HG02852 (cell line): Measurements from ENCODE around the gene FAM216A.
"Not testable (repeated sequence)": the region's sequence is repeated elsewhere in the genome, so short reads cannot be mapped to it uniquely, and the experiment has no call there.

ENCODE experiments used
- ATAC-seq: cut with Tn5 transposase; IDR thresholded peaks from one replicate; pipeline ENCODE4 v1.9.1; 2021; ENCODE audit warnings: mild to moderate bottlenecking, moderate library complexity; ENCODE audit not compliant: unreplicated experiment

FAM216A gene

DNA sequence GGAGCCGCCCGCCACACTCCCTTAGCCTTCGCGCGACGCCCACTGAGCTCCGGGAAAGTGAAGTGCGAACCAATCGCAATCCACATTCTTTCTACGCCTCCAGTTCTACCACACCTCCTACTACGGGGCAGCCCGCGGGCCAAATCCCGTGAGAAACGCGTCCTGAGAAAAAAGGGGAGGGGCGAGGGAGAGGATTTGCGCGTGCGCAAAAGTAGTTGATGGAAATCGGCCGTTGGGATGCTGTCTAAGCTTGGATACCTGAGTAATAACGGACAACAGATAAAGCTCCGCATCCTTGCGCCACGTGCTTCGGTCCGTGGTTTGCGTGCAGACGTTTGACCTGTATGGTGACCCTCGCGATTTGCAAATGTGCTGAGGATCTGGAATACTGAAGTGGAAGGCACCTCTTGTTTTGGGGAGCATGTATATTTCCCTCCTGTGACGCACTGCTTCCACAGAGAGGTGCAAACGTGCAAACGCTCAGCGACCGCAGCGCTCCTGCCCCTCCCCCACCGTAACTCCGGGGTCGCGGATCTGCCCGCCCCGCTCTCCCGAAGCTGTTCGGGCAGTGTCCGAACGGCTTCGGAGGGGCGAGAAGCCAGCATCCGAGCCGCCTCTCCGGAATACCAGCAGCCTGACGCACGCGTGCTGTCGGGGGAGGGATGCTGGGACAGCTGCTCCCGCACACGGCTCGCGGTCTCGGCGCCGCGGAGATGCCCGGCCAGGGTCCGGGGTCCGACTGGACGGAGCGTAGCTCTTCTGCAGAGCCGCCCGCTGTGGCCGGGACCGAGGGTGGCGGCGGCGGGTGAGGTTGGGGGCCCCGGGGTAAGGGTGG, at the start of gene FAM216A, which contains the start of gene GPN3:
TSS of gene FAM216A (plus strand) at position 632 of the 835 bp plus-strand sequence. CDS start at position 663, 31 bp downstream.
TSS of gene GPN3 (minus strand) at position 44 of the 835 bp plus-strand sequence. CDS start 54 bp downstream, outside the sequence.
- peak; percentile 74 for ATAC-seq

GRCh38 chr12:110420644-110421043, 48.0 kb upstream of the FAM216A start:
- ATAC-seq = not testable (repeated sequence)

DNA sequence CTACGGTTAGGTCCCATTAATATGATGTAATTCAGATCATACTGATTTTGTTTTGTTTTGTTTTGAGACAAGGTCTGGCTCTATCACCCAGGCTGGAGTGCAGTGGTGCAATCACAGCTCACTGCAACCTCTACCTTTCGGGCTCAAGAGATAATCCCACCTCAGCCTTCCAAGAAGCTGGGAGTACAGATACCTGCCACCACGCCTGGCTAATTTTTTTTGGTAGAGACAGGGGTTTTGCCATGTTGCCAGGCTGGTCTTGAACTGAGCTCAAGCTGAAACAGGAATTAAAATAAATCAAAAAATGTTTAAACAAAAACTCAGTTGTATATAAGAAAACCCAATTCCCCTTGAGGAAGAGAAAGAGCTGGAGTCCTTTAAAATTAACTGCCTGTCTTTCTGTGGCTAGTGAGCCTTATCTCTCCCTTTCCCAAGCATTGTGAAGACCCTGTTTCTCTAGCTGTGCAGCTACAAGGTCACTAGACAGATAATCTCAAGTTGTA, 47.4 kb upstream of the FAM216A start:
- no peak for ATAC-seq

DNA sequence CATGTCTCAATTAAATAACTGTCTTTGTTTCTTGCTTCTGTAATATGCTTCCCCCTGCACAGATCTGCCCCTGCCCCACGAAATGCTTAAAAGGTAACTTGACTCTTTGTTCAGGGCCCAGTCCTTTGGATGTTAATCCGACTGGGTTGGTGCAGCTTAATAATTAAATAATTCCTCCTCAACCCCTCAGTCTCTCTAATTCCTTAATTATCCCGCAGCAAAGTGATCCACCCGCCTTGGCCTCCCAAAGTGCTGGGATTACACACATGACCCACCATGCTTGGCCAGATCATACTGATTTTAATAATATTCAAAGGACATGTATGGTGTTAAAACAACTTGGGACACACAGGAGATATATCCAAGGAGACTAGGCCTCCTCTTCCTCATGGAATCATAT, 46.9 kb upstream of the FAM216A start:
- no peak for ATAC-seq

DNA sequence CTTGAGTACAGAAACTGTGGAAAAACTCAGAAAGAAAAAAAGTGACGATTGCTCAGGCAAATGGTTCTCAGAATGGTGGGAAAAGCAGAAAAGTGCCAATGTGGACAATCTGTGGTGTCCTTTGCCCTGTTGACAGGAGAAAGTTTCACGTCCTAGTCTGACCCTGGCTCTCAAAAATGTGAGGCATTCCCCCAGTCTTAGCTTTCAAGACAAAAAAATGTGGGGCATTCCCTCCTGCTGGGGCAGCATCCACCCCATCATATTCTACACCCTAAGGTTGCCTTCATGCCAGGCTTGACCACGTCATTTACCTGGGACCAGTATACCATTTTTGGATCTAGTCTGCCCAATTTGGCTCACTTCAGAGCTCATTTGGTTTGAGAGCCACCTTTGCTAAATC, 44.4 kb upstream of the FAM216A start:
- ATAC-seq = no peak

GRCh38 chr12:110426406-110426805, 42.2 kb upstream of the FAM216A start:
- no peak for ATAC-seq

DNA sequence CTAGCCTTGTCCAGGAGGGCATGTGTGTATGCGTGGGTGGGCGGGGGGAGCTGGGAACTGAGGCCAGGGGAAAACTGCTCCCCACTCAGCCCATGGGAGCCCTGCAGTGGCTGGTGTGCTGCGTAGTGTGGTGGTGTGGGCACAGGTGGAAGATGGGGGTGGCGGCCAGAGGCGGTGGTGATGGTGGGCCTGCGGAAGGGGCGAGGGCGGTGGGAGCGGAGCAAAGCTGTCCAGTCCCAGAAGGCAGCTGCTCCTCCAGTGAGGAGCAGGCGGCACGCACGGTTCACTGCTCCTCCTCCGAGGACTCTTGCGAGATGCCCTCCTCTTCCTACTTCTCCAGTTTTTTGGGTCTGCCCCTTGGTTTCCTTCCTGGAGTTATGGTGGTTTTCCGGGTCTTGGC, 39.0 kb upstream of the FAM216A start:
- ATAC-seq = not testable (repeated sequence)

GRCh38 chr12:110431957-110432587, 36.6 kb upstream of the FAM216A start:
- ATAC-seq = no peak

GRCh38 chr12:110436231-110436630, 32.4 kb upstream of the FAM216A start:
- no peak for ATAC-seq

DNA sequence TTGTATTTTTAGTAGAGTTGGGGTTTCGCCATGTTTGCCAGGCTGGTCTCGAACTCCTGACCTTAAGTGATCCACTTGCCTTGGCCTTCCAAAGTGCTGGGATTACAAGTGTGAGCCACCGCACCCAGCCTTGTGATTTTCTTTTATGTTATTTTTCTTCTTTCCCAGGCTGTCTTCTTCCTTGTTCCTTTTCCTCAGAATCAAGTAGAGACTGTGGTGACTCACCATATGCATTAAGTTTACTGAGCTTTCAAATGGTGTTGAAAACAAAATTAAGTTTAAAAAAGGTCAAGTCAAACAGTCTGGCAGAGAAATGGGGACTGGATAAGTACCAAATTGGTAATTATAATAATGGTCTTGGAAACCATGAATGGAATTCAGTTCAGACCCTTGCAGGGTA, 24.2 kb upstream of the FAM216A start:
- ATAC-seq = no peak

DNA sequence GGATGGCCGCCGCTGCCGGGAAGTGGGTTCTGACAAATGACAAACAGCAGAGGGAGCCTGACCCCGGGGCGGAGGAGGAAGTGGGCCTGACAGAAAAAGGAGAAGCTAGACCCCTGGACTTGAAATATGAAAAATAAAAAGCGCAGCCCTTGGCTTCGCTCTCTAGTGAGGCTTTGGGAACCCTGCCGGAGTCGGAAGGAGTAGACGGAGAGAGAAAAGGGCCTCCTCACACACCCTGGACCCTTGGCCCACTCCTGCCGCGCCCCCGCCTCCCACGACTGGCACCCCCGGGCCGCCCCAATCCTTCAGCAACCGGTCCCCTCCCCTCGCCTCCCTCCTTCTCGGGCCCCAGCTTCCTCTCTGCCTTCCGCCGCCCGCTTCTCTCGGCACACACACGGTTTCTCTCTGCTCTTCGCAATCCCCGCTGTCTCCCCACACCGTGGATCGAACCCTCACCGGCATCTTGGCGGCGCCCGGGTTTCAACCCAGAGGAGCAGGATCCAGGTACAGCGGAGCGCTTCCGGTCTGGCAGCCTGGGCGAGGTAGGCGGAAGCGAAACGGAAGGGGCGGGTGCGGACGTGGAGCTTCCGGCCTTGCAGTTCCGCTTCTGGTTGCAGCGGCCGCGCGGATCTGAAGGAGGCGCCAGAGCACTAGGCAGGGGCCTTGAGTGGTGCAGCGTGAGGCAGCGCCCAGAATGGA, 18.7 kb upstream of the FAM216A start, which contains the start of gene ARPC3:
TSS of gene ARPC3 (minus strand) at position 539 of the 699 bp plus-strand sequence. CDS start at position 462, 77 bp downstream.
- peak; percentile 88 for ATAC-seq

DNA sequence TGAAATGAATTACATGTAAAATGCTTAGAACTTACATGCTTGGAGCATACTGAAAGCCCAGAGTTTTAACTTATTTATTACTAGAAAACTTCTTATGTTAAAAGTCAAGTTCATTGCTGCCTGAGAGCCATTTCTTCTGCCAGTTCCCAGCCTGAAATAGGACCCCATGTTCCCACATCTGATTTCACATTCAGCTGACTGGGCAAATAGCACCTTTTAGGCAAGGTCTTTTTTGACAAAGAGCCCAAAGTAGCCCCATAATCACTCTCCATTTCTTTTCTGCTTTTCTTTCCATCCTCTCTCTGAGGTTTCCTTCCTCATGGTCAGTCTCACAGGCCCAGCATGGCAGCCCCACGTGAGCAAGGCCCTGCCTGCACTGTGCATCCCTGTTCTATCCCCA, 17.4 kb upstream of the FAM216A start:
- ATAC-seq = no peak

DNA sequence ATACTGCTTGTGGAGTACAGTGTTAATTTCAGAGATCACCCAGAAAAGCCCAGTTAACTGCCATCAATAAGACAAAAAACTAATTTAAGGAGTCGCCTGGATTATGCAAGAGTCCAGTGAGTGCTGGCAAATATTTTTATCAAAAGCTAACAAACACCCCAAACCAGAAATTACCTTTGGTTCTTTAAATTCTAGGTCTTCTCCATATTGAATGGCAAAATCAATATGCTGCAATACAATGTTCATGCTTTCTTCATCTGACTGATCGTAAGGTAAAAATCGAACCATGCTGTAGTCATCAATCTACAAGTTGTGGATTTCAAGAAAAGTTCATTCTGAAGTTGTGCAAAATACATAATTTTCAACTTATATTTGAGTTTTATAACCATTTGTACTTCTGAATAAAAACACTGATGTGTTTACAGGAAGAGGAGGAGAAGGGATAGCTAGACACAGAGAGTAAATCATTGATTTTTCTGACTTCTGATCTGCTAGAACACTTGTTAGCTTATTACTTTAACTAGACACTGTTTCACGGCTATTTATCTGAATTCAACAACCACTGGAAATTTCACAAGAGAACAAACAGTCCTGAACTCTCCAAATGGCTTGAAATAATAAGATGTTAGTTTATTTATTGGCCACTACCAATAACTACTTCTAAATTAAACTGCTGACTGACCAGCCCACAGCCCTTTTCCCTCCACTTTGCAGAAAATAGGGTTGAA, 14.9 kb upstream of the FAM216A start:
- no peak for ATAC-seq

DNA sequence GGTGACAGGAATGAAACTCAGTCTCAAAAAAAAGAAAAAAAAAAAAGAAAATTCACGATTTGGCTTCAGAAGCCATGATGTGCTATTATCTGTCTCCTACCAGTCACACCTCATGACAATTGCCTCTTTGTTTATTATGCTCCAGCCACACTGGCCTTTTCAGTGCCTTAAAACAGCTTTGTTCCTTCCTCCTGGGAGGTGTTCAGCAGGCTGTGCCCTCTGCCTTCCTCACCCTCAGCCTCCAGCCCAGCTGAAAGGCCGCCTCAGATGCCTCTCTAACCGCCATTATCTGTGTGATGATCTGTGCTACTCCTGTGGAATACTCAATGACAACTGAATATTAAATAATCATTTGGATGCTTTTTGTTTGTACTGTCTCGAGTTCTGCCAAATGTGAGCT, 9.9 kb upstream of the FAM216A start:
- ATAC-seq = no peak

GRCh38 chr12:110461189-110461588, 7.5 kb upstream of the FAM216A start:
- not testable (repeated sequence) for ATAC-seq

- no peak for ATAC-seq
Observed at GRCh38 chr12:110465024-110465423, 3.6 kb upstream of the FAM216A start.

- not testable (repeated sequence) for ATAC-seq
Observed at GRCh38 chr12:110465765-110466164, 2.9 kb upstream of the FAM216A start.

GRCh38 chr12:110466791-110467190, 1.9 kb upstream of the FAM216A start:
- no peak for ATAC-seq

DNA sequence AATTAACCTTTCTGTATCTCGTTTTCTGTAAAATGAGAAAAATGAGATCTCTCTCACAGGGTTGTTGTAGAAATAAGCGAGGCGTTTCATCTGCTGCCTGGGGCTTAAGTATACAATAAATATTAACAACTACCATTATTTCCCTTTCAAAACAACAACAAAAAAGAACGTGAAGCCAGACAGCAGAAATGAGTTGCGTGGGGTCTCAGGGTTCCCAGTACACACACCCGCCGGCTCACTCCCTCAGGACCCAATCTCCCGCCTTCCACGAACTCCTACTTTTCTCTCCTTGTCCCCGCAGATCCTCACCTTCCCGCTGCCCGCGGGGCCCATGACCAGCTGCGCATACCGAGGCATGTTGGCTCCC, 815 bp upstream of the FAM216A start:
- no peak for ATAC-seq

- no peak for ATAC-seq
Observed at GRCh38 chr12:110475426-110475825, 6.8 kb downstream of the FAM216A start.
